GM12892 (cell line): ENCODE measurements around the gene C16orf90.

Experiments
- POLR2A ChIP-seq: IDR thresholded peaks from 2 replicates; pipeline ENCODE4 v1.6.1; 2011; ENCODE audit warnings: low read depth, low read length, control low read depth
- POLR2AphosphoS5 ChIP-seq: IDR thresholded peaks from 2 replicates; pipeline ENCODE4 v1.6.1; 2011; ENCODE audit warnings: low read depth, low read length, control low read depth

GRCh38 chr16:3484318-3485096 lies 10.8 kb downstream of the C16orf90 start:
- no peak for TF ChIP-seq POLR2A
- no peak for TF ChIP-seq POLR2AphosphoS5
